ENCODE measurements around the gene BLOC1S5.

- no peak for TF ChIP-seq MAFK (IDR thresholded peaks at IDR 0.05; ENCODE audit: partially characterized antibody)
- TF ChIP-seq MAX (IDR thresholded peaks at IDR 0.05): no peak
- no peak for TF ChIP-seq EP300 (IDR thresholded peaks at IDR 0.05)
- no peak for TF ChIP-seq JUN (IDR thresholded peaks at IDR 0.05)
- no peak for TF ChIP-seq ELK1 (IDR thresholded peaks at IDR 0.05; ENCODE audit: low read depth, low read length)
- no peak for TF ChIP-seq NFE2L2 (conservative IDR thresholded peaks at IDR 0.05; ENCODE audit: low read length)
- TF ChIP-seq CTCF (IDR thresholded peaks at IDR 0.05): no peak
- TF ChIP-seq POLR2A (IDR thresholded peaks at IDR 0.05; ENCODE audit: low read length): no peak
Observed at GRCh38 chr6:8105791-8106190, 41.6 kb upstream of the BLOC1S5 start.

All from A549 (cell line).